Measurements from ENCODE around the gene ABCA2.

ABCA2 gene

GRCh38 chr9:137073992-137074399, 46.0 kb upstream of the ABCA2 start:
- no peak for TF ChIP-seq CTCF (IDR thresholded peaks at IDR 0.05; ENCODE audit: low read depth, low read length, missing control alignments)
- H3K4me3 ChIP-seq (ENCODE audit: low read depth, low read length): no peak overlapping the region
- no peak for DNase-seq (ENCODE audit: low read depth)

DNA sequence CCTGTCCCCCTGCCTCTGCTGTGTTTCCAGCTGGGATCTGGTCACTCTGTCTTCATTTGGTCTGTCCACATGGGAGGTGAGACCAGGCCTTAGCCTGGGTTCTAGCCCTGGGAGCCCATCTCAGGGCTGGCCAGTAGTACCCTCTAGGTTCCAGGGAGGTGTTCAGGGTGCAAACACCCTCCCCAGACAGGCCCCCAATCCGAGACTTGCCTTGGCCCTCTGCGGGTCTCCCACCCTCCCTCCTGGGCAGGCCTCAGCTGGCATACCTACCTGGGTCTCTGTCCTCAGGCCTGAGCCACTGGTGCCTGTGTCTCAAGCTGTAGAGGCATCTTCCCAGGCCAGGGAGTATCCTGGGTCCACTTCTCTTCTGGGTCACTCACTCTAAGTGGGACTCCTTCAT, 43.2 kb upstream of the ABCA2 start:
- TF ChIP-seq CTCF (IDR thresholded peaks at IDR 0.05; ENCODE audit: low read depth, low read length, missing control alignments): no peak
- DNase-seq (ENCODE audit: low read depth): no peak
- H3K4me3 ChIP-seq (ENCODE audit: low read depth, low read length): peak overlapping the region; percentile 77

GRCh38 chr9:137070906-137071275, 42.9 kb upstream of the ABCA2 start:
- DNase-seq (ENCODE audit: low read depth): no peak
- peak overlapping the region; percentile 77 for H3K4me3 ChIP-seq (ENCODE audit: low read depth, low read length)
- no peak for TF ChIP-seq CTCF (IDR thresholded peaks at IDR 0.05; ENCODE audit: low read depth, low read length, missing control alignments)

DNA sequence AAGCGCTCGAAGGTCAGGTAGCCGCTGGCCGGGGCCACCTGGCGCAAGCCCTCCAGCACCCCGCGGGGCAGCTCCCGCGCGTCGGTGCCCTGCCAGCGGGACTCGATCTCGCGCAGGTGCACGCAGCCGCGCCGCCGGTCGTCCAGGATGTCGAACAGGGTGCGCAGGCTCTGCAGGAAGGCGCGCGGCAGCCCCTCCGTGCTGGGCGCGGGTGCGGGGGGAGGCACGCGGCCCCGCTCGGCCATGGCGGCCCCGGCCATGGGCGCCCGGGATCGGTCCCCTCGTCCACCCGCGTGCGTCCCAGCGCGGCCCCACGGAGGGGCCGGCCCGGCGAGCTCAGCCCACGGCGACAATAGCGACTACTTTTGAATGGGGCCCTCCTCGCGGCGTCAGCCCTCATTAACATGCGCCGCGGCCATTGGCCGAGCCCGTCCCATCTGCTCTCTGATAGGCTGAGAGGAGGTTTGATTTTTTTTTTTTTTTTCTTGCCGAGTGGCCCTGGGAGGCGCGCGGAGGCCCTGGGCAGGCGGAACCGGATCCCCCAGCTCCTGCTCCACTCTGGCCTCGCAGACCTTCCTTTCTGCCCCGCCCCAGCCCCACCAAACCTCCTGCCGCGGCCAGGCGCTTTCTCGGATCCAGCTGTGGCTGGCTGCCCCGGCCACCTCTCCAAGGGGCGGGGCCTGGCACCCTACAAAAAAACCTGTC, 42.3 kb upstream of the ABCA2 start, which contains the start of gene SAPCD2:
Gene SAPCD2, minus strand, starts transcription at position 357 of the 705 bp plus-strand sequence. Its CDS starts 97 bp downstream, at position 260.
- peak; percentile 70 for DNase-seq (ENCODE audit: low read depth)
- no peak for TF ChIP-seq CTCF (IDR thresholded peaks at IDR 0.05; ENCODE audit: low read depth, low read length, missing control alignments)
- peak within 1 kb of the TSS; percentile 77 for H3K4me3 ChIP-seq (ENCODE audit: low read depth, low read length)

- no peak for DNase-seq (ENCODE audit: low read depth)
- H3K4me3 ChIP-seq (ENCODE audit: low read depth, low read length): peak overlapping the region; percentile 77
- TF ChIP-seq CTCF (IDR thresholded peaks at IDR 0.05; ENCODE audit: low read depth, low read length, missing control alignments): no peak
Observed at GRCh38 chr9:137069508-137070091, 41.6 kb upstream of the ABCA2 start.

- TF ChIP-seq CTCF (IDR thresholded peaks at IDR 0.05; ENCODE audit: low read depth, low read length, missing control alignments): no peak
- peak overlapping the region; percentile 77 for H3K4me3 ChIP-seq (ENCODE audit: low read depth, low read length)
- DNase-seq (ENCODE audit: low read depth): no peak
Observed at GRCh38 chr9:137068539-137069507, 40.8 kb upstream of the ABCA2 start.
